Left lung (tissue), 10 donors: ENCODE data around the gene TNIP1. TPM values are rescaled to one million over a fixed set of nuclear protein-coding genes. Genes with fewer than 3 reads are reported as not detected.

Source experiments
- ATAC-seq: fragments of 200-7000 bp; cut with Tn5 transposase; one replicate; pipeline ENCODE4 v1.9.1; 2020; ENCODE audit warnings: moderate library complexity
- DNase-seq, 4 donors: peaks; one replicate each; pipeline ENCODE4 v3.0.0-alpha.2; 2013 to 2020
- H3K27ac ChIP-seq, 2 donors: fragments of 200-600 bp; sonication (generic) in 1 of 2; one replicate each; pipeline versions ENCODE4 v1.5.0 to v1.8.0; 2020 to 2021
- H3K27me3 ChIP-seq, 2 donors: fragments of 200-600 bp; sonication (generic) in 1 of 2; one replicate each; pipeline versions ENCODE4 v1.5.0 to v1.8.0; 2020 to 2021
- H3K36me3 ChIP-seq, 2 donors: fragments of 200-600 bp; sonication (generic) in 1 of 2; one replicate each; pipeline versions ENCODE4 v1.5.0 to v1.8.0; 2020 to 2021
- H3K4me1 ChIP-seq, 2 donors: fragments of 200-600 bp; one replicate each; pipeline ENCODE4 v1.8.0; 2021
- H3K4me3 ChIP-seq, 2 donors: fragments of 200-600 bp; sonication (generic) in 1 of 2; one replicate each; pipeline versions ENCODE4 v1.5.0 to v1.8.0; 2020 to 2021; ENCODE audit warnings: mild to moderate bottlenecking in 1 of 2
- H3K9me3 ChIP-seq, 2 donors: fragments of 200-600 bp; sonication (generic) in 1 of 2; one replicate each; pipeline versions ENCODE4 v1.5.0 to v1.8.0; 2020 to 2021
- intact Hi-C, 2 donors: fragments of 100-400 bp; cut with DNase I; formaldehyde crosslinking; loops; one replicate each; pipeline versions ENCODE4 v1.11.2 to v1.14.2; 2022
- polyA plus RNA-seq, 6 donors: library from polyadenylated mRNA; unstranded; fragments of 120-200 nt; gene quantifications; one replicate each; pipeline ENCODE4 v1.2.1, GENCODE V29; 2013; ENCODE audit not compliant: insufficient read length in 6 of 6
- total RNA-seq, 2 donors: library from RNA; stranded (reverse); fragmentation: NEBNext Ultra II Directional; extraction: Animal tissue kit (Norgen Biotek cat#: 25700); gene quantifications; one replicate each; pipeline ENCODE4 v1.2.1, GENCODE V29; 2021
- TF ChIP-seq, protein P1 (sequence below), 2 donors: fragments of 200-600 bp; sonication (generic) in 1 of 2; IDR thresholded peaks; one replicate each; pipeline versions ENCODE4 v1.5.0 to v1.8.0; 2021; ENCODE audit warnings: antibody characterized with exemption in 2 of 2
- donor health status: DM: no; HTN: yes; CAD: no.
- donor health status: DM: no; HTN: no; CAD: no.

The TNIP1 gene
- total and polyA plus RNA-seq, 8 donors = 82.3 to 133 (median 84.2) TPM

DNA sequence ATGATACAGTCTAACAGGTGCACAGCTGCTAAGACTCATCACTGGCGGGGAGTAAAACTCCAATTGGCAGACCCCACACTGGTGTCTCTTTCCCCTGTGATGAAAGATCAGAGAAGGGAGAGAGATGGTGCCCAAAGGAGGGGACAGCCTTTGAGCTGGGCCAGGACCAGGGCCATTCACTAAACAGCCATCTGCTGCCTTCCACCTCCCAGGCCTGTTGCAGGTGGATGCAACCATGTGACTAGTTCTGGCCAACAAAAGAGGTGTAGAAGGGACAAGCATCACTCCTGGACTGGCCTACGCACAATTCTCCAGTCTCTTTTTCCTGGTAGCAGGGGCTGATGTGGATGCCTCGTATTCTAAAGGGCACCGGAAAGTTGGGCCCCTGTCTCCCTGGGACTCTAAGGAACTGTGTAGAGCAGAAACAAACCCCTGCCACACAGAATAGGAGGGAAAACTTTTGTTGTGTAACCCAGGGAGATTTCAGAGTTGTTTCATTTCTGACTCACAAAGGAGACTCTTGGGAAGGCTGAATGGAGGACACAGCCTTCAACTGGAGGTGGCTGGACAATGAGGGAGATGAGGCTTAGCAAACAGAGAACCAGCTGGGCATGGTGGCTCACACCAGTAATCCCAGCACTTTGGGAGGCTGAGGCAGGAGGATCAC lies 26.9 kb downstream of the TNIP1 start:
- Histone ChIP-seq H3K27ac (peak overlapping the region in 1 of 2 donors; percentile 73), H3K36me3 (peaks cover 0 to 100% of the 10 kb centered on the region in 2 donors), H3K4me3 (no peak overlapping the region), H3K9me3 (no peaks in the 10 kb centered on the region), H3K27me3 (no peaks in the 10 kb centered on the region), H3K4me1 (peaks cover 3 to 77% of the 10 kb centered on the region in 2 donors)
- intact Hi-C loops = loop anchor here in 1 of 2 donors (10.0 kb wide), 1 partner anchor 61 kb away; no protein-coding TSS in a partner anchor
- no peak for ATAC-seq
- TF ChIP-seq, protein P1, sequence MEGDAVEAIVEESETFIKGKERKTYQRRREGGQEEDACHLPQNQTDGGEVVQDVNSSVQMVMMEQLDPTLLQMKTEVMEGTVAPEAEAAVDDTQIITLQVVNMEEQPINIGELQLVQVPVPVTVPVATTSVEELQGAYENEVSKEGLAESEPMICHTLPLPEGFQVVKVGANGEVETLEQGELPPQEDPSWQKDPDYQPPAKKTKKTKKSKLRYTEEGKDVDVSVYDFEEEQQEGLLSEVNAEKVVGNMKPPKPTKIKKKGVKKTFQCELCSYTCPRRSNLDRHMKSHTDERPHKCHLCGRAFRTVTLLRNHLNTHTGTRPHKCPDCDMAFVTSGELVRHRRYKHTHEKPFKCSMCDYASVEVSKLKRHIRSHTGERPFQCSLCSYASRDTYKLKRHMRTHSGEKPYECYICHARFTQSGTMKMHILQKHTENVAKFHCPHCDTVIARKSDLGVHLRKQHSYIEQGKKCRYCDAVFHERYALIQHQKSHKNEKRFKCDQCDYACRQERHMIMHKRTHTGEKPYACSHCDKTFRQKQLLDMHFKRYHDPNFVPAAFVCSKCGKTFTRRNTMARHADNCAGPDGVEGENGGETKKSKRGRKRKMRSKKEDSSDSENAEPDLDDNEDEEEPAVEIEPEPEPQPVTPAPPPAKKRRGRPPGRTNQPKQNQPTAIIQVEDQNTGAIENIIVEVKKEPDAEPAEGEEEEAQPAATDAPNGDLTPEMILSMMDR (IDR thresholded peaks at IDR 0.05) = no peak
- DNase-seq = no peak

DNA sequence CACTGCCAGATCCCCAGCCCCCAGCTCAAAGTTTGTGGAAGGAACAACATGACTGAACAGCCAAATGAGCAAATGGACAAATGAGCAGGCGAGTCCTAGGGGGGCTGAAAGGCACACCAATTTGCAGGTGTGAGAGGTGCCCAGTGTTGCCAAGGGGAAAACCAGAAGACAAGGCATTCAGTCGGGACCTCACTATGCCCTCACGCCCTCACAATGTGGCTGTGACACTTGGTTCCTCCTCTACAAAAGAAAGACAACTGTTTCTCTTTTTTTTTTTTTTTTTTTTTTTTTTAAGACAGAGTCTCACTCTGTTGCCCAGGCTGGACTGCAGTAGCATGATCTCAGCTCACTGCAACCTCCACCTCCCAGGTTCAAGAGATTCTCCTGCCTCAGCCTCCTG lies 28.0 kb downstream of the TNIP1 start:
- peak overlapping the region in 1 of 2 donors; percentile 73 for H3K27ac ChIP-seq
- peaks cover 3 to 66% of the 10 kb centered on the region in 2 donors for H3K4me1 ChIP-seq
- H3K27me3 ChIP-seq = no peaks in the 10 kb centered on the region
- no peak for DNase-seq
- no peaks in the 10 kb centered on the region for H3K9me3 ChIP-seq
- ATAC-seq = no peak
- TF ChIP-seq, protein P1 (IDR thresholded peaks at IDR 0.05) = no peak
- H3K36me3 ChIP-seq = peaks cover 0 to 100% of the 10 kb centered on the region in 2 donors
- intact Hi-C loops = loop anchor here in 1 of 2 donors (10.0 kb wide), 1 partner anchor 62 kb away; no protein-coding TSS in a partner anchor
- H3K4me3 ChIP-seq = no peak overlapping the region

DNA sequence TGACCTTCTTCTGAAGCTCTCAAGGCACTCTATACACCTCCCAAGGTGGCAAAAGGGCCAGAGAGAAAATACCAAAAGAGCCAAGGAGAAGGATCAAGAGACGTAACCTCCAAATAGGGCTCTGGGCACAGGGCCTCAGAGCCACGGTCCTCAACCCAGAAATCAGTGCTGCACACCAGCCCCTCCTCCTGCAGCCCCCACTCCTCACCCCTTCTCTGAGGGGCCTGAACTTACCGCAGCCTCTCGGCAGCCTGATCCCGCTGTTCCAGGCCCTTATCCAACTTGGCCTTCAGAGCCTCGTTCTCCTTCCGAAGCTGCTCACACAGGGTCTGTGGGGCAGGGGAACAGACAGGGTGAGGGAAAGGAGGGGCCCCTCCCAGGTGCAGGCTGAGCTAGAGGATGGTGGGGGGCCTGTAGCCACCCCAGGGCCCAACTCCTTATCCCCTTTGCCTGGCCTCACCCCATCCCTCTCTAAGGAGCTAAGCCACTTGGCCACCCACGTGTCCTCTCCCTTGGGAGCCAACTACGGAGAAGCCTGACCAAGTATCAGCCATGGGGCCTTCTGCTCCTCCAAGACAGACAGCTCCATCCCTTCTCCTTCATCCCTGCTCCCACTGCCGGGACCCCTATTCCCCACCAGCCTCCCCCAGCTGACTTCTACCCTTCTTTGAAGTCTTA lies 28.8 kb downstream of the TNIP1 start:
- TF ChIP-seq, protein P1 (IDR thresholded peaks at IDR 0.05) = no peak
- Histone ChIP-seq H3K4me3 (no peak overlapping the region), H3K9me3 (no peaks in the 10 kb centered on the region), H3K4me1 (peaks cover 3 to 59% of the 10 kb centered on the region in 2 donors), H3K27ac (peak overlapping the region in 1 of 2 donors; percentile 73), H3K36me3 (peaks cover 0 to 100% of the 10 kb centered on the region in 2 donors), H3K27me3 (no peaks in the 10 kb centered on the region)
- no peak for DNase-seq
- intact Hi-C loops = loop anchor here (2.0 to 10.0 kb wide), 2 partner anchors 63 kb away; no protein-coding TSS in a partner anchor
- no peak for ATAC-seq

DNA sequence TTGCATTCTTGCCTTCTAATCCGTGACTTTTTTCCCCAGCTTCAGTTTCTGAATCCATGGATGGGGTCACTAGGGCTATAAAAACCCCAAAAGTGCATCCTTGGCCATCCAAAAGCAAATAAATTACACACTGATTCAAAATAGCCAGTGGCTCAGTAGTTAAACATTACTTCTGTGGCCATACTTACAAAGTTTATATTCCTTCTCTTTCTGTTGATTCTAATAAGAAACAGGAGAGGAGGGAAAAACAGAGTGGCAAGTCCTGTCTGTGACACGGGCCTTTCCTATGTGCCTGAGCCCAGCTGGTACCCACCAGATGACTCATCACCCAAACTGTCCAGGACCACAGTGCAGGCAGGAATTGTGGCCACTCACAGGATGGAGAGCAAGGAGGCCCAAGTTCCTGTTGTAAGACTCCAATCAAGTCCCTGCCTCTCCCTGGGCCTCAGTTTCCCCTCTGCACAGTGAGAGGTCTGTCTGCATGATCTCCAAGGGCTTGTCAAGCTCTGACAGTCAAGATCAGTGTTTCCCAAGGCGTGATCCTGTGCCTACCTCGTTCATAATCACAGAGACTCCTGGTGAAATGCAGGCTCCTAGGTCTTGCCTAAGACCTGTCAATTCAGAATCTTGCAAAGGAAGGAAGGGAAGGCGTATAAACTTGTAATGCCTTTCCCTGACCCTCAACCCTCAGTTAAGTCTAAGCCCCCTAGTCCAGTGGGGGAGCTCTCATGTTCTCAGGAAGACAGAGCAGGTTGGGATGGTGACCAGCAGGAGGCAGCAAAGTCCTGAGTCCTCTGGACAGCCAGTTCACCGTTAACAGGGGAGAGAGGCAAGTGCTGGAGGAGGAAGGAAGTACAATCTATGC lies 29.5 kb downstream of the TNIP1 start:
- Histone ChIP-seq H3K27me3 (no peaks in the 10 kb centered on the region), H3K4me3 (no peak overlapping the region), H3K4me1 (peaks cover 3 to 51% of the 10 kb centered on the region in 2 donors), H3K9me3 (no peaks in the 10 kb centered on the region), H3K36me3 (peaks cover 0 to 100% of the 10 kb centered on the region in 2 donors), H3K27ac (peak overlapping the region in 1 of 2 donors; percentile 73)
- ATAC-seq (peak; percentile 95), DNase-seq (peak; percentile 59 to 85 (median 83))
- TF ChIP-seq, protein P1 (IDR thresholded peaks at IDR 0.05) = peak; percentile 84 to 85
- intact Hi-C loops = loop anchor here (2.0 to 10.0 kb wide), 2 partner anchors 64 kb away; no protein-coding TSS in a partner anchor
